H1 (cell line): ENCODE results near the gene DDX49. TPM values are rescaled to one million over a fixed set of nuclear protein-coding genes. Genes with fewer than 3 reads are reported as not detected.

Experiments
- BCL11A ChIP-seq, 2 experiments: IDR thresholded peaks; one replicate each; pipeline ENCODE4 v1.6.1; 2011; ENCODE audit warnings: low read depth in 2 of 2, low read length in 2 of 2, mild to moderate bottlenecking in 2 of 2
- BRCA1 ChIP-seq: IDR thresholded peaks from 2 replicates; pipeline ENCODE4 v1.6.1; 2012; ENCODE audit warnings: low read depth, low read length, improper control_type of control experiment
- CEBPB ChIP-seq: IDR thresholded peaks from 2 replicates; pipeline ENCODE4 v1.6.1; 2012; ENCODE audit warnings: low read depth, low read length
- CHD1 ChIP-seq: IDR thresholded peaks from 2 replicates; pipeline ENCODE4 v1.6.1; 2012; ENCODE audit warnings: low read depth, low read length, improper control_type of control experiment
- FOSL1 ChIP-seq: IDR thresholded peaks from 2 replicates; pipeline ENCODE4 v1.6.1; 2011; ENCODE audit warnings: mild to moderate bottlenecking, low read depth, low read length, moderate library complexity; ENCODE audit not compliant: insufficient read depth
- JUND ChIP-seq: IDR thresholded peaks from 2 replicates; pipeline ENCODE4 v1.6.1; 2011; ENCODE audit warnings: mild to moderate bottlenecking, improper control_type of control experiment, low read length
- MAFK ChIP-seq: IDR thresholded peaks from 2 replicates; pipeline ENCODE4 v1.6.1; 2012; ENCODE audit warnings: low read depth, mild to moderate bottlenecking, improper control_type of control experiment, low read length
- SP4 ChIP-seq: IDR thresholded peaks from 2 replicates; pipeline ENCODE4 v1.6.1; 2012; ENCODE audit warnings: low read length, inconsistent platforms
- TAF1 ChIP-seq: IDR thresholded peaks from 2 replicates; pipeline ENCODE4 v1.6.1; 2011; ENCODE audit warnings: mild to moderate bottlenecking, low read depth, low read length
- TCF12 ChIP-seq: IDR thresholded peaks from 2 replicates; pipeline ENCODE4 v1.6.1; 2011; ENCODE audit warnings: low read depth, mild to moderate bottlenecking, low read length
- polyA plus RNA-seq, 7 experiments: library from polyadenylated mRNA; depleted of rRNA in 3 of 7; stranded (reverse) in 5 of 7; unstranded in 2 of 7; fragments of >200 nt in 5 of 7; fragments of 200-250 nt in 2 of 7; gene quantifications; 1 replicate in 5 of 7; 2 replicates in 1 of 7; 4 replicates in 1 of 7; pipeline versions ENCODE4 v1.2.1 to v1.2.3, GENCODE V29; 2011 to 2013; ENCODE audit warnings: missing spikeins in 2 of 7, mixed read lengths in 2 of 7
- total RNA-seq: library from RNA; stranded (reverse); fragmentation: NEBNext Ultra II Directional; extraction: Animal tissue kit (Norgen Biotek cat#: 25700); gene quantifications from 2 replicates; pipeline ENCODE4 v1.2.1, GENCODE V29; 2021

The DDX49 gene
- total and polyA plus RNA-seq, 2 of the 8 experiments (the other 6 are each of a cell fraction or from before 2014, with no cell fraction given), result 41.3 to 46.5 TPM

DNA sequence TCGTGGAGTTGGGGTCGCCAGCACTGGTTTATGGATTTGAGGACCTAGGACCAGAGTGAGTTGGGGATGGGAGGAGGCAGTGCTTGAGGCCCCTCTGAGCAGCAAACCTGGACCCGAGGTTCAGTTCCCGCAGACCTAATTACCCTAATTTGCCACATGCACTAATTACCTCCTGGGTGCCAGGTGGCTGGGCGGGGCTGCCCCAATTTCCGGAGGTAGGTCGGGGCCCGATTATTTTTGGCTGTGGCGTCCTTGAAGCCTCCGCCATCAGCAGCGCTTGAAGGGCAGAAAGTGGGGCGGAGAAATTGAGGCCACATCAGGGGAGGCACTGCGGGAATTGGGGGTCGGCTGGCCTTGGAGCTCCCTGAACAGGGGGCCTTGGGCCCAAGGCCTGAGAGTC is 27.4 kb downstream of the DDX49 start (continued):
- TF ChIP-seq FOSL1 (no peak), TAF1 (no peak), MAFK (no peak), BRCA1 (no peak), TCF12 (no peak), JUND (no peak), CEBPB (no peak), CHD1 (no peak), SP4 (no peak), BCL11A (IDR thresholded peaks at IDR 0.05; ENCODE audit: low read depth in 2 of 2, low read length in 2 of 2) (no peak)
- TF ChIP-seq, all 59 proteins: peak for 0
